Measurements from ENCODE around the gene SRGAP2B.
"Not testable (repeated sequence)": the region's sequence is repeated elsewhere in the genome, so short reads cannot be mapped to it uniquely, and the experiment has no call there.

The SRGAP2B gene

DNA sequence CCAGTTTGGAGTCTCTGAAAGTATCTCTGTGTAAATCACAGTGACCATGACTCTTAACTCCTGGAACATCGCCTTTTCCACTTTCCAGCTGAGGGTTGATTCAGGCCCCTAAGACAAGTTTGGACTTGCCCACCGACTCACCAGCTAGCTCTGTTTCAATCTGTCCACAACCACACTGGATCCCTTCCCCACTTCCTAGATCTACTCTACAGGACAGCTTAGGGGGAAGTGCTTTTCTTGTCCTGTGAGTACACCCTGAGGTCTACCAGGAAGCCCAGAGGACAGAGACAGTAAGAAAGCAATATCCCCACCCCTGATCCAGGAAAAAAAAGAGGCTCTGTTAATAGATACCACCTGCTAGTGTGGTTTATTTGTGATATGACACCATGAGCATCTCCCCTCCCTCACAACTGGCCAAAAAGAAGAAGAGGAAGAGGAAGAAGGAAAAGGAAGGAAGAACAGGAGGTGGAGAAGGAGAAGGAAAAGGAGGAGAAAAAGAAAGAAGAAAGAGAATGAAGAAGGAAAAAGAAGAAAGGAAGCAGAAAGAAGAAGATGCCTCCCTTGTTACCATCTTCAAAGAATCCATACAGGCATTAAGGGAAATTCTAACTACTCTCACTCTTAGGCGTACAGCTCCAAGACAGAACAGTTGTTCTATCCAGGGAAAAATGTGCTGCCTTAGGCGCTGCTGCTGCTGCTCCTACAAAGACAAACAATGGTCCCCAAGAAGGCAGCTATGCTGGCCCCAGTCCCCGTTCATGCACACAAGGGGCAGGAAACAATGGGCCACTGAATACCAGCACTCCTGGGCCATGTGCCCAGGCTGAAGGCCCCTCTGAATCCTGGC, 96.8 kb downstream of the SRGAP2B start:
- H3K9me3 Mint-ChIP-seq, H3K4me3 Mint-ChIP-seq, DNase-seq, H3K27me3 Mint-ChIP-seq, H3K27ac Mint-ChIP-seq, H3K4me1 Mint-ChIP-seq: not testable (repeated sequence)
- ATAC-seq = peak; percentile 28

DNA sequence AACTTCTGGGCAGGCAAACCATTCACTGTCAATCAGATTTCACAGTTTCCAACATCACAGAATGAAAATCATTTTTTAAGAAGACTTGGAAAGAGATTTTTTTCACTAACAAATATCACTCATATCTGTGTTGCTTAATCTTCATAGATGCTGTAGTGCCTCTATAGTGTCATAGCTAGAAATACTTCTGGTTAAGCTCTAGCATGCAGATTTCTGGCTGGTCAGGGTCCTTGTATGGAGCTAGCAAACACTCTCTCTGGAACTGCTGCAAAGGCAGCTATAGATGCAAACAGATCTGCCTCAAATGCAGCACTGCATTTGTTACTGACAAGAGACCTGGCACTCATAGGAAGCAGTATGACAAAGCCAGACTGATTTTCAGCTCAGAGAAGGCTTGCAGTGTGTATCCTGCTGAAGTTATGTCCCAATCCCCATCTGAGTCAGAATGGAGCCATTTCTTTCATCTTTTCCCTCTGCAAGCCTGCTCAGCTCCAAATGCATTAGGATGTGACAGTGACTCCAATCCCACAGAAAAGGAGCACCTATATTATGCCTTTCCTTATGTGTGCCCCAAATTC, 99.2 kb downstream of the SRGAP2B start:
- H3K4me3 Mint-ChIP-seq, H3K9me3 Mint-ChIP-seq, H3K27ac Mint-ChIP-seq, DNase-seq, H3K27me3 Mint-ChIP-seq, H3K4me1 Mint-ChIP-seq, ATAC-seq: not testable (repeated sequence)

DNA sequence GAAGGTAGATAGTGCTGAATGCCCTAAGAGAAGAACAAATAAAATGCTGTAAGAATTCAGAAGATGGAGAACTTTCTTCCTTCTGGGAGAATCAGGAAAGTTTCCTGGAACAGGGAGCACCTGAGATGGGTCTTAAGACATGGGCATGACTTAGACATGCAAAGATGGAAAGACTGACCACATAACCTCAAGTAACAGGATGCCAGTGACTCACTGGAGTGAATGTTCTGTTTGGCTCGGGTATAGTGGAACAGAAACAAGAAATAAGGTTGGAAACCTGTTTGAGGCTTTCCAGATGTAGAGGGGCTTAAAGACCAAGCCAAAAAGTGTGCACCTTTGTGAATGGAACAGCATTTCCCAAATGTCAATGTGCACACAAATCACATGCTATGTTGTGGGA, 102.2 kb downstream of the SRGAP2B start:
- H3K4me1 Mint-ChIP-seq, H3K9me3 Mint-ChIP-seq, H3K27me3 Mint-ChIP-seq, H3K27ac Mint-ChIP-seq, H3K4me3 Mint-ChIP-seq, DNase-seq: not testable (repeated sequence)
- peak; percentile 78 for ATAC-seq

DNA sequence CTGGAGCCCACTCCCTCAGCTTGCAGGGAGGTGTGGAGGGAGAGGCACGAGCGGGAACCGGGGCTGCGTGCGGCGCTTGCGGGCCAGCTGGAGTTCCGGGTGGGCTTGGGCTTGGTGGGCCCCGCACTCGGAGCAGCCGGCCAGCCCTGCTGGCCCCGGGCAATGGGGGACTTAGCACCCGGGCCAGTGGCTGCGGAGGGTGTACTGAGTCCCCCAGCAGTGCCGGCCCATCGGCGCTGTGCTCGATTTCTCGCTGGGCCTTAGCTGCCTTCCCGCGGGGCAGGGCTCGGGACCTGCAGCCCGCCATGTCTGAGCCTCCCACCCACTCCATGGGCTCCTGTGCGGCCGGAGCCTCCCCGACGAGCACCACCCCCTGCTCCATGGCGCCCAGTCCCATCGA, 104.5 kb downstream of the SRGAP2B start:
- DNase-seq, H3K4me3 Mint-ChIP-seq, H3K27me3 Mint-ChIP-seq, H3K4me1 Mint-ChIP-seq, H3K27ac Mint-ChIP-seq, ATAC-seq, H3K9me3 Mint-ChIP-seq: not testable (repeated sequence)

DNA sequence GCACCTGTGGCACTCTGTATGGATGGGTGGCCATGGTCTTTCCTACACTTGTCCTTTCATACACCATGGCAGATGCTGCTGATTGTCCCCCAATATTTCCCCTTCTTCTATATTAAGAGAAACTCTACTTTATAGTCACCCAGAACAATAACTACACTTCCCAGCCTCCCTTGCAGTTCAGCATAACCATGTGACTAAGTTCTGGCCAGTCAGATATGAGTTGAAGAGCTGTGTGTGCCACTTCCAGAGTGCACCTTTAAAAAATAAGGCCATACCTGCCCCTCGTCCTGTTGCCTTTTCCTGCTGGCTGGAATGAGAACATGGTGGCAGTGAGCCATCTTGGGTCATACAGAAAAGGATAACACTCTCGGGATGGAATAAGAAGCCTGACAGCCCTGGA, 108.0 kb downstream of the SRGAP2B start:
- H3K27me3 Mint-ChIP-seq, DNase-seq, H3K9me3 Mint-ChIP-seq, H3K27ac Mint-ChIP-seq, ATAC-seq, H3K4me3 Mint-ChIP-seq, H3K4me1 Mint-ChIP-seq: not testable (repeated sequence)

DNA sequence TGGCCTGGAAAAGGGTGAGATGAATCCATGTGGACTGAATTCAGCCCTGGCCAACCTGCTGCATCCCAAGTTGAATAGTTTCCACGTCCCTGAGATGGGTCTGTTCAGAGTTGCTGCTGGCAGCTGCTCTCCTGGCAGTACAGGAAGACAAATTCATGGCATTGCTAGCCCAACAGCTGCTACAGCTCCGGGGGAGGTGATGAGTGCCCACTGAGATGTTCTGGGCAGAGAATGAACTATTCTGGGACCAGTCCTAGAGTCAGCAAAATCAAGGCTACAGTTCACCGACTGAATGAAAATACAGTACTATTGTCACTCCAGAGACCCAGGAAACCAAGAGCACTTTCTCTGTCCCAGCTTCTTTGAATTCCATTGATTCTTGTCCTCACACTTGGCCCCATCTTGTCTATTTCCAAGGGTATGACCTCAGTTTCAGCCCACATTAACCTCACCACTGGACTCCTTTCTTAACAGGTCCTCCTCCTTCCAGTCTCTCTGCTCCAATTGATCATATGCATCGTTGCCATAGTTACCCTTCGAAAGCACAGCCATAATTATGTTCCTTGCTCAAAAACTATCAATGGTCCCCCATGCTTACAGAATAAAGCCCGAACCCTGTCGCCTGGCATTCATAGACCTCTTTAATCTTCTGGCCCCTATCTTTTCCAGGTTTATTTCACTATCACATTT, 108.8 kb downstream of the SRGAP2B start:
- not testable (repeated sequence) for H3K9me3 Mint-ChIP-seq, H3K27me3 Mint-ChIP-seq, DNase-seq, ATAC-seq, H3K27ac Mint-ChIP-seq, H3K4me3 Mint-ChIP-seq, H3K4me1 Mint-ChIP-seq

DNA sequence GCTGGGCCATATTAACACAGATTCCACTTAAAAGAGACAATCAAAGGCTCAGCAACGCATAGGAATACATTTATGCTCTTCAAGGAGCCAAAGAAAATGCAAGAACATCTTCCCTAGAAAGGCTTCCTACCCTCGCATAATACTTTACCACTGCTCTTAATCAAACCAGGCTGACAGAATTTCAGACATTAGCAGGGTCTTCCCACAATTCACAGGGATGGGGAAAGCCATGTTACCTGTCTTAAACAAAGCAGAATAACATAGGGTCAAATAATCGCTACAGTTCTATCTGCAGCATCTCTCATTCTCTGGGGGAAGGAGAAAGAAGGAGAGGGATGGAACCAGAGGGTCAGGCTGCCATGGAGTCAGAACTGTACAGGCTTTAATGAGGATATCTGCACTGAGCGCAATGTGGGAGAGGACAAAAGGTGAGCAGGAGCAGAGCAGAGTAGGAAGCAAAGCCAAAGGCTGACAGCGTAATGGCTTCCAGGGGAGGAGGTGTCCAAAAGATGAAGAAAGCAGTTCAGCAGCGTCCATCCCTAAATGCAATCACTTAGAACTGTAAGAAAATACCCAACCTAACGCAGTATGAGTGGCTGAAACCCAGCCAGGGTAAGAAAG, 109.5 kb downstream of the SRGAP2B start:
- DNase-seq, H3K4me1 Mint-ChIP-seq, H3K4me3 Mint-ChIP-seq, H3K27ac Mint-ChIP-seq, H3K9me3 Mint-ChIP-seq, ATAC-seq, H3K27me3 Mint-ChIP-seq: not testable (repeated sequence)

DNA sequence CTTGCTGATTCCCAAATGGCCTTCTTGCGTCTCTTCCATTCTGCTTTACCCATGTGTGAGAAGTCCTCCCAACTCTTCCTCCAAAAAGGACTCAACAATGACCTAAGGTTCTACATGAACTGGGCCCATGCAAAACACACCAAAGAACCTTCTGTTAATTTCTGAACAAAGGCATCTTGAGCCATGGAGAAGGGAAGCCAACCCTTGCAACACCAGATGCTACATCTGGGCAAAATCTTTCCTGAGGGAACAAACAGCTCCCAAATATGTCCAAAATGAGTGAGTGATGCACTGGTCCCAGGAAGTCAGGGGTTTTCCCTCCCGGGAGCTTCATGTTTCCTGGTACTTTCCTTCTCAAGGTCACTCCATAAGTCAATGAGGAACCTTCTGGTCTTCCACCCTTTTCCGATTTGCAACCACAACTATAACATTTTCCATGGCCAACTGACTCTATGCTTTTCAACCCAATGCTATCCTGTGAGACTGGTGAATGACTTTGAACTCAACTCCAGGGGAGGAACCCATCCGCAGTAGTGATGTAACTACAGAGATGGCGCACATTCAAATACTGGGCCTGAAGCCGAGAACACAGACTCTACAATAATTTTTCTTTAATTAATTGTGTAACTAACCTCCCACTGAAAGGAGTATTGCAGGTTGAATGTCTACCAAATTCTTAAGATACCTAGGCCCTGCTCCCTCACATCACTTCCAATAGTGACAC, 112.2 kb downstream of the SRGAP2B start:
- not testable (repeated sequence) for DNase-seq, H3K27ac Mint-ChIP-seq, H3K27me3 Mint-ChIP-seq, H3K9me3 Mint-ChIP-seq, H3K4me1 Mint-ChIP-seq, ATAC-seq, H3K4me3 Mint-ChIP-seq

DNA sequence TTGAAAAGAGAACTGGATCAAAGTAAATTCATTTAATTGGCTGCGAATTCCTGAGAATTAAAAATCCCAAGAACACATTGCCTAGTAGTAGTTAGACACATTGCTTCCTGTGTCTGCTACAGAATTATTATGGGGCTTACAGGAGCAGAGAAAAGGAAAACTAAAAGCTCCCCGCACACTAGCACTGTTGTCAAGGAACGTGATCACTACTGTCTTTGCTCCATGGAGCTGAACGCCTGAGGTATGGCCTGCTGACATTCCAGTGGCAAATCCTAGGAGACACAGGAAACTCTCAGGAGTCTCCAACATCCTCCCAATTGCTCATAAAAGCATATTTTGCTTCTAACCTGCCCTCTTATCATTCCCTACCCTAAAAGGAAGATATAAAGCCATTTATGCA, 114.0 kb downstream of the SRGAP2B start:
- not testable (repeated sequence) for H3K27ac Mint-ChIP-seq, ATAC-seq, H3K4me3 Mint-ChIP-seq, H3K4me1 Mint-ChIP-seq, H3K27me3 Mint-ChIP-seq, DNase-seq, H3K9me3 Mint-ChIP-seq

DNA sequence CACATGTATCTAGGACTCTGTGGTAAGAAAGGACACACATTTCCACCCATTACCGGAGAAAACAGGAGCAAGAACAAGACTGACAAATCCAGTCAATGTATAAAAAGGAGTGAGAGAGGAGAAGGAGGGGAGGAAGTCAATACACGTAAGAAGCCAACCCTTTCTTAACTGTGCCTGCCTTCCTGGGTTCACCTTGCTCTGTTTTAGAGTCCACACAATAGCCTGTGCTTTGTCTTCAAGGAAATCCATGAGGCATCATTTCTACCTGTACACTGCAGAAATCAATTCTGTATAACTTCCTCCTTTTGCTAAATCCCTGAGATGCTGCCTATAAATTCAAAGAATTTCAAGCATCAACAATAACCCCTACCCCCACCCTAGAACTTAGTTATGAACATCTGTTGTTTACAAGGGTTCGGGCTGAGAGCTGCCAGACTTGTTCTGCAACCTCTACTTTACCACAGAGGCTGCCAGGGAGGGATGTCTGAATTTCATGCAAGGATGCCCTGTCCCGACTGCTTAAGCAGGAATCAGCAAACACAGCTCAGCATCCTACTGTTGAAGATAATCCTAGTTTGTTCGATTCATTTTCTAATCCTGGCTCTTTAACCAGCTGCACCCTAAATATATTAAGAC, 115.0 kb downstream of the SRGAP2B start:
- H3K27ac Mint-ChIP-seq, H3K9me3 Mint-ChIP-seq, DNase-seq, ATAC-seq, H3K4me3 Mint-ChIP-seq, H3K27me3 Mint-ChIP-seq, H3K4me1 Mint-ChIP-seq: not testable (repeated sequence)

DNA sequence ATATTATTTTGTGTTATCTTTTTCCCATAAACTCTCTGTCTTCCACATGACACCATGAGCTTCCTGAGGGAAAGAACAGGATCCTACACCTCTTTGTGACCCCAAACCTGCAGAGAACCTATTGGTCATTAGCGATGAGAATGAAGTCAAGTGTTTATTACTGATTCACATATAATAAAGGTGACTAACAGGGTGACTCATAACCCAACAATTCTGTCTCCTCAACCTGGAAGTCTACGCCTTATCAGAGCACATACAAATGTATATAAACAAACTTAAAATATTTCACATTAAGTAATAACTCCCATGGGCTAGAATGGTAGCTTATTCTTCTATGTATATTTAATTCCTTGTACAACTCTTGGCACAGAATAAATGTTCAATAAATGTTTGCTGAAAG, 117.3 kb downstream of the SRGAP2B start:
- H3K27ac Mint-ChIP-seq, H3K9me3 Mint-ChIP-seq, H3K4me1 Mint-ChIP-seq, DNase-seq, H3K4me3 Mint-ChIP-seq, ATAC-seq, H3K27me3 Mint-ChIP-seq: not testable (repeated sequence)

DNA sequence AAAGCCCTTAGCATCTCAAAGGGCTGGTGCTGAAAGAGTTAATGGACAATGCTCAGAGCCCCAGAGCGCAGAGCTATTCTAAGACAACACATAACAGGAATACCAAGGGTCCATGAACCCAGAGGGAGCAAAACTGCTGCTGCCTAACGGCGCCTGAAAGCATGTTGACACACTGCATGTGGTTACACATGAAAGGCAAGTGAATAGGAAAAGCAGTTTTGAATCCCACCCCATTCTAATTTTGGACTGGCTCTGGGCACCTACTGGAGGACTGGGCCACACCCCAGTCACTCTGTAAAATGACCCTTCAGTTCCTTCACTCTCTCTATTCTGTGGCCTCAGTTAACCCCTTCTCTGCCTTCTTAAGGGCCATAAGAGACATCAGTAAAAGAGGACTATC, 123.2 kb downstream of the SRGAP2B start:
- not testable (repeated sequence) for H3K27me3 Mint-ChIP-seq, ATAC-seq

DNA sequence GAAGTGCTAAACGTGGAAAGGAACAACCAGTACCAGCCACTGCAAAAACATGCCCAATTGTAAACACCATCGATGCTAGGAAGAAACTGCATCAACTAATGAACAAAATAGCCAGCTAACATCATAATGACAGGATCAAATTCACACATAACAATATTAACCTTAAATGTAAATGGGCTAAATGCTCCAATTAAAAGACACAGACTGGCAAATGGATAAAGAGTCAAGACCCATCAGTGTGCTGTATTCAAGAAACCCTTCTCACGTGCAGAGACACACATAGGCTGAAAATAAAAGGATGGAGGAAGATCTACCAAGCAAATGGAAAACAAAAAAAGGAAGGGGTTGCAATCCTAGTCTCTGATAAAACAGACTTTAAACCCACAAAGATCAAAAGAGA, 128.6 kb downstream of the SRGAP2B start:
- not testable (repeated sequence) for ATAC-seq, H3K27me3 Mint-ChIP-seq, H3K4me1 Mint-ChIP-seq, DNase-seq, H3K27ac Mint-ChIP-seq, H3K9me3 Mint-ChIP-seq, H3K4me3 Mint-ChIP-seq

More for the DNA sequence above, 123.2 kb downstream of the SRGAP2B start:
- not testable (repeated sequence) for DNase-seq, H3K27ac Mint-ChIP-seq, H3K9me3 Mint-ChIP-seq, H3K4me3 Mint-ChIP-seq, H3K4me1 Mint-ChIP-seq

DNA sequence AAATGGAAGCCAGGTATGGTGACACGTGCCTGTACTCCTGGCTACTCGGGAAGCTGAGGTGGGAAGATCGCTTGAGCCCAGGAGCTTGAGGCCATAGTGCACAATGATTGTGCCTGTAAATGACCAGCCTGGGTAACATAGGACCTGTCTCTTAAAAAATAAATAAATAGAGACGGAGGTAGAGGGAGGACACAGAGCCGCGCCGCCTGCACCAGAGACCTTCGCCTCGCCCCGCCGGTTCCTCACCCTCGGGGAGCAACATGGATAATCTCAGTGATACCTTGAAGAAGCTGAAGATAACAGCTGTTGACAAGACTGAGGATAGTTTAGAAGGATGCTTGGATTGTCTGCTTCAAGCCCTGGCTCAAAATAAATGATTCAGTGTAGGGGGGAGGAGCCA, 130.4 kb downstream of the SRGAP2B start:
- not testable (repeated sequence) for H3K27me3 Mint-ChIP-seq, H3K4me1 Mint-ChIP-seq, ATAC-seq, H3K27ac Mint-ChIP-seq, H3K9me3 Mint-ChIP-seq, H3K4me3 Mint-ChIP-seq, DNase-seq

DNA sequence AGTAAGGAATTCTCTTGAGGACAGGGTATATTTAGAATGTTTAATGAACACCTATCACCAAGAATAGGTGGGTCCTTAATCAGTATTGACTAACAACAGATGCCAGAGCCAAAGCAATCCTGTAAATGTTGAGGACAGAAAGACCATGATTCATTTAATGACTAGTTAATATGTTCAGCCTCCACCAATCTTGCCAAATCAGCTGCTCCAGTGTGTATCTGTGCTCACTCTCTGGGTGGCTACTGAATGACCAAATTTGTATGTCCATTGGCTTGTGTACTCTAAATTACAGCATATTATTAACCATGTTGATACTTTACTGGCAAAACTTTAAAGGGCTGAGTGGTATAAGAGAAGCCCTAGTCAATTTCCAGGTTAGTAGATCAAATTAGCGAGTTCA, 130.9 kb downstream of the SRGAP2B start:
- H3K27ac Mint-ChIP-seq, H3K27me3 Mint-ChIP-seq, H3K9me3 Mint-ChIP-seq, DNase-seq, ATAC-seq, H3K4me3 Mint-ChIP-seq, H3K4me1 Mint-ChIP-seq: not testable (repeated sequence)
